Activated CD4-positive, alpha-beta T cell treated with anti-CD3 and anti-CD28 coated beads, Interleukin-2, amount 50 U/mL, for 24 hours (primary cell): ENCODE results near the gene HSD17B2.
"Not testable (repeated sequence)": the region's sequence is repeated elsewhere in the genome, so short reads cannot be mapped to it uniquely, and the experiment has no call there.

ENCODE experiments used
- DNase-seq, 2 donors: peaks; one replicate each; pipeline ENCODE4 v3.0.0-alpha.2; 2020; ENCODE audit warnings: low read depth in 1 of 2, low spot score in 1 of 2

Gene HSD17B2

DNA sequence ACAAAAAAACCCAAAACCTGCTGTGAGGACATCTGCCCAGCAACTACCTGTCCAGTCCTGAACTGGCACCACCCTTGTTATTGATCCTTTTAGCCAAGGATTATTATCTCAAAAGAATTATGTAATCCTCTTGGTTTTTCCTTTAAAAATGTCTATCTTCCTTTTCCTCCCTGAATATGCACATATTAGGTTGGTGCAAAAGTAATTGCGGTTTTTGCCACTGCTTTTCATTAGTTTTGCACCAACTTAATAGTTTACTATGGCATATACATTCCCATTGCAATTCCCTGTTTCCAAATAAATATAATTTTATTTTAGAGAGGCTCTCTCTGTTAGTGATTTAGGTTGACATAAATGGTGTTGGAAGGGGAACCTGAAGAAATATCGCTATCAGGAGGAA, 83.7 kb downstream of the HSD17B2 start:
- no peak for DNase-seq

- DNase-seq: no peak
Measured at GRCh38 chr16:82119405-82119804, 84.4 kb downstream of the HSD17B2 start.

GRCh38 chr16:82124651-82125050, 89.6 kb downstream of the HSD17B2 start:
- DNase-seq: no peak

DNA sequence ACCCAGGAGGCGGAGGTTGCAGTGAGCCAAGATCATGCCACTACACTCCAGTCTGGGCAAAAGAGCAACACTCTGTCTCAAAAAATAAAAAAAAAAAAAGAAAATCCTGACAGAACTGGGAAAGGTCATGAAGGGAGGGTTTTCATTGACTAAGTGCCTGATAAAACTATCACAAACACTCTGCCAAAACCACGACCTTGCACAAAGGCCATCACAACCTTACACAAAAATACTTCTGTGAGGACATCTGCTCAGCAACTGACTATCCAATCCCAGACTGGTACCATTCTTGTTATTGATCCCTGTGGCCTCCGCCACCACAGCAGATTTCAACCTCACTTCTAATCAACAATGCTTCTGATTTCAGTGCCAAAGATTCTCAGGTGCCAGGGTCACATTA, 94.8 kb downstream of the HSD17B2 start:
- DNase-seq: no peak

GRCh38 chr16:82133798-82134197, 98.7 kb downstream of the HSD17B2 start:
- DNase-seq: no peak

- no peak for DNase-seq
Measured at GRCh38 chr16:82134846-82135245, 99.8 kb downstream of the HSD17B2 start.

DNA sequence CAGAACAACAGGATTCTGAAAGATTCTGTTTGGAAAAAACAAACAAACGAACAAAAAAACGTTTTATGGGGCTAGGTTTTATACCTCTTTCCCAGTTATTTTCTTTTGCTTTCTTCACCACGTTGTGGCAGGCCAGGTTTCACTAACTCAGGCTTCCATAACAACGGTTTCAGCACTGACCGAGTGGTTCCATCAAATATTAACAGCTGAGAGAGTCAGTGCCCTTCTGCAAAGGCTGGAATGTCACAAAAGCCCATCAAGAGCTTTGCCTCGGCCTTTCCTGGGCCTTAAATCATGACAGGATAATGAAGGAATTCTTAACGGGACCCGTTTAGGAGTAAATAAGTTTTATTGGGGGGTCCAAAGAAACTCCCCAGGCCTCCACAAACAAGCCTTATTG, 100.8 kb downstream of the HSD17B2 start:
- DNase-seq: no peak

- no peak for DNase-seq
Measured at GRCh38 chr16:82136956-82137821, 102.1 kb downstream of the HSD17B2 start.

GRCh38 chr16:82137822-82138167, 102.7 kb downstream of the HSD17B2 start:
- no peak for DNase-seq

DNA sequence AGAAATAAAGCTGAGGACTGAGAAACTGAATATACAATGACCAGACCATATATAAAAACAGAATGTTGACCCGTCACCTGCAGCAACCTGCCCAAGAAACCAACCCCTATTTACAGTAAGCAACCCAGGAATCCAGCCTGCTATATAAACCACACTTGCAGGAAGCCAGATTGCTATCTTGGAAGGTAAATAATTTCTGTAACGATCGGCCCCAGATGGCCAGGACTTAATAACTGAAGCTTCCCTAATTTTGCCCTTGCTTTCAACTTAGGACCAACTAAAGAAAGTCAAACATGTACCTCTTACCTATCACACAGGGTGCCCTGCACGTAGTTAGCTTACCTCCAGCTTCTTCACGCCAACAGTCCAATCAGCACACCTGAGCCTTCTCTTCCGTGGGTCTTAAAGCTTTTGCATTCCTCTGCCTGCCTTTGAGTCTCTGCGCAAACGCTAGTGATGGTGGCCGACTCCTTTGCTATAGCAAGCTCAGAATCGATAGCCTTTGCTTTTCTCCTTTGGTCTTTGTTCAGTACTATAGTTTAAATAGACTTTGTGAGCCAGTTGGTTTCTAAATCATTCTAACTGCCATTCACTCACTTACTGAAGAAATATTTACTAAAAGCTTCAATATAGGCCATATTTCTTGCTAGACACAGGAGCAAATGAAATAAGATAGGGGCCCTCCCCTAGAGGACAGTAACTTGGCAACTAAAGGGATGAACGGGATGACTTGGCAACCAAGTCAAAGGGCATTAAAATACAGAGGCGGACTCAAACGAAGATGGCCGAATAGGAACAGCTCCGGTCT, 103.6 kb downstream of the HSD17B2 start:
- DNase-seq: no peak

- DNase-seq: not testable (repeated sequence)
Measured at GRCh38 chr16:82139286-82139571, 104.2 kb downstream of the HSD17B2 start.

DNA sequence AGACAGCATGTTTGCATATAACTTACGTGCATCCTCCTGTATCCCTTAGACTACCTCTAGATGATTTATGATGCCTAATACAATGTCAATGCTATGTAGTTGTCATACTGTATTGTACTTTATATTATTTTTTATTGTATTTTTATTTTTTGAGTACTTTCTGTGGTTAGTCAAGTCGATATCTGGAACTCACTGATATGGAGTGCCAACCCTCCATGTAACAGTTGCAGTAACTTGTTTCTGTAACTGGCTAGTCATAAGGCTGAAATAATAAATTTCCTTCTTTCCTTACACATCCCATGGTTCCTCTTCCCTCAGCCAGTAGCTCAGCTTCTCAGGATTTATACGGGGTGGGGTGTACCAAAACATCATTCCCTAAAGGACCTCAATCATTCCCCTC, 111.5 kb downstream of the HSD17B2 start:
- DNase-seq: no peak

- no peak for DNase-seq
Measured at GRCh38 chr16:82146957-82147356, 111.9 kb downstream of the HSD17B2 start.

- no peak for DNase-seq
Measured at GRCh38 chr16:82147546-82147945, 112.5 kb downstream of the HSD17B2 start.
